Inflammatory macrophage treated with lipopolysaccharide for 1 hour (primary cell): ENCODE results near the gene CACNA2D4.

Experiments used
- DNase-seq, 2 donors: peaks; one replicate each; pipeline ENCODE4 v3.0.0-alpha.2; 2020 to 2022

The CACNA2D4 gene

GRCh38 chr12:1797991-1798640 lies 120.3 kb downstream of the CACNA2D4 start:
- no peak for DNase-seq

GRCh38 chr12:1797011-1797901 lies 121.2 kb downstream of the CACNA2D4 start:
- DNase-seq = peak; percentile 52 to 56

GRCh38 chr12:1796515-1797010 lies 121.9 kb downstream of the CACNA2D4 start:
- peak; percentile 36 to 40 for DNase-seq

- DNase-seq = peak; percentile 86 to 92
Observed at GRCh38 chr12:1795785-1796514, 122.5 kb downstream of the CACNA2D4 start.

- no peak for DNase-seq
Observed at GRCh38 chr12:1795221-1795784, 123.1 kb downstream of the CACNA2D4 start.

DNA sequence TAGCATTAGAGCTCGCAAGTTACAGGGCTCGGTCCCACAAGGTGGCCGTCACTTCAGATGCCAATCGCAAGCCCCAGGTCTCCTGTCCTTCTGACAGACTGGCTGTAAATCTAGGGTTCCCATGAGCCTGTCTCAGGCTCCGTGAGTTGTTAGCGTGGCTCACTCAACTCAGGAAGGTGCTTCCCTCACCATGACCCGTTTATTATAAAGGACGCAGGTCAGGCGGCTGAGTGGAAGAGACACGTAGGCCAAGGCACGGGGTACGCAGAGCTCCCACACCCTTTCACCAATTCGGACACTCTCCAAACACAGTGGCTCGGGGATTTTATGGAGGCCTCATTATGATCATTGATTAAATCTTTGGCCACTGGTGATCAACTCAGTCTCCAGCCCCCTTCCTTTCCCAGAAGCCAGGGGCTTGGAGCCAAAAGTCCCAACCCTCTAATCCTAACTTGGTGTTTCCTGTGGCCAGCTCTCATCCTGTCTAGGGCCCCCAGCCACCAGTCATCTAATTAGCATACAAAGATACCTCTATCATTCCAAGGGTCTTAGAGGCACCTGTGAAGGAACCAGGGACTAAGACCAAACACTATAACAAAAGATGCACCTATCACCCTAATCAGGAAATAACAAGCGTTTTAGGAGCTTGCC lies 123.9 kb downstream of the CACNA2D4 start:
- no peak for DNase-seq

DNA sequence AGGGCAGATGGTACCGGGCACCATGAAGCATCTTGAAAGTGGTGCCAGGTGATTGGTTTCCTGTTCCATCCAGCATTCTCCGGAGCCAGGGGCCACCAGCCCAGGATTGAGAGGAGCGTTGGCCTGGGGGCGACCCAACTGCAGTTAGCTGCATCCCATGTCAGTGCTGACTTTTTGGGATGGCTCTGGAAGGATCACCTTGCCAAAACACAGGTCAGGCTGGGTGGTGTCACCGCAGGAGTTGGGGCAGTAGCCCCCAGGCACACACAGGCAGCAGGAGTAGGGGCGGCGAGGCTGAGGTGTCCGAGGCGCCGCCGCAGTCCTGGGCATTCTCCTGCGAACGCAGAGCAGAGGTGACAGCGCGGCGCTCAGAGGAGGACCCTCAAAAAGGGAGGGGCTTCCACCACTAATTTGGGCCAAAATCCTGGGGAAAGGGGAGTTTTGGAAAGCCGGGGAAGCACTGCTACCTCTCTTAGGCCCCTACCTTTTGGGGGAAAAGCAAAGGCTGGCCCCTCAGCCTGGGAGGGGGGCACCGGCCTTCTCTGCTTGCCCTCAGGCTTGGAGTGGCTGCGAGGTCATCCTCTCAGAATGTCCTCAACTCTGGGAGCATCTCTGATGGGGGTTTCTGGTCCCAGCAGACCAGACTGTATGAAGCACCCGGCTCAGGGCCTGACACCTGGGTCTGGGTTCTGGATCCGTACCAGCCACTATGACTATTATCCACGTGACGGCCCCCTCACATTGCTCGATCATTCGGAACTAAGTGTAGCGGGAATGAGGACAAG lies 124.8 kb downstream of the CACNA2D4 start:
- no peak for DNase-seq

- no peak for DNase-seq
Observed at GRCh38 chr12:1792406-1792805, 126.0 kb downstream of the CACNA2D4 start.

DNA sequence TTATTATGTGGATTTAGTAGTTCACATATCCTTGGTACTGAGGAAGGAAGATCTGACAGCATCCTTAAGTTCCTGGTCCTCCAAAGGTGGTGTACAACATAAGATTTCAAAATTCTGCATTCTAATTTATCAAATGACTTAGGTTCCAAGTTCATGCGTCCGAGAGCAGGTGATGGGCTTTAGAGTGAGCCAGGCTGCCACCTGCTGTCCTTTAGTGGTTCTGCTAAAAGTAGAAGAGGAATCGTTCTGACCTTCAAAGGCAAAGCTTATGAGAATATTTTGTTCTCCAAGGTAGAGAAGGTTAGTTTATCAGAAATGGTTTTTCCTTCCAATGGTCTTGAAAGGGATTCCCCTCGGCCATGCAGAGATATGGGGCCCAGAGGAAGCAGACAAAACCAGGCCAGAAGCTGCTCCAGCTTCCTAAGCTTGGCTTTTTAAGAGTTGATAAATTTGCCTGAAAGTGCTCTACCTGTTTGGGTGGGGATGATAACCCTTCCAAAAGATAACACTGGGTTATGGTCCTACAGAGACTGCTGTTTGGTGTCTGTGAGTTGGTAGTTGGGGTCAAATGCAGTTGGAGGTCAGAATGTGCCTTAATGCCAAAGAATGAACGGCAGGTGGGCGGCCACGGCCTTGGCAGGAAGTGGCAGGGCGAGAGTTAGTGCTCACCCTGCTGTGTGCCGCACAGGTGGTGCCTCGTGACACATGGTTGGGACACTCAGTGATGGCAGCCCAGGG lies 127.2 kb downstream of the CACNA2D4 start:
- DNase-seq = peak in 1 of 2 donors; percentile 69

DNA sequence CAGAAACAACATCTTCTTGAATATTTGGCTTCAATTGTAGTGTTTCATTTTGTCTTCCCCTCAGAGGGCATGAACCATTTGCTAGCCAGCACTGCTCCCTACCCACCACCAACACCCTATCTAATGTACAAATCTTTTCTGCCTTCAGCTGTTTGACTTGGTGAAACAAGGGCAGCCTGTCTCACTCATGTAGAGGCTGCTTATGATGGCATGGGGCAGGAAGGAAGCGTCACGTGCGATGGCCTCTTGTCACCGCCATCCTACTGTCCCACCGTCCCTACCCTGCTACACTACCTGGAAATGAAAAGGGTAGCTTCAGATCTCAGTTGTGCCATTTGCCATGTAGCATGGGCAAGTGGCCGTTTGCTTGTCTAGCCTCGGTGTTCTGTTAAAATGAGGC lies 128.0 kb downstream of the CACNA2D4 start:
- DNase-seq = no peak

- no peak for DNase-seq
Observed at GRCh38 chr12:1787714-1788113, 130.7 kb downstream of the CACNA2D4 start.

- DNase-seq = no peak
Observed at GRCh38 chr12:1782215-1782614, 136.2 kb downstream of the CACNA2D4 start.

DNA sequence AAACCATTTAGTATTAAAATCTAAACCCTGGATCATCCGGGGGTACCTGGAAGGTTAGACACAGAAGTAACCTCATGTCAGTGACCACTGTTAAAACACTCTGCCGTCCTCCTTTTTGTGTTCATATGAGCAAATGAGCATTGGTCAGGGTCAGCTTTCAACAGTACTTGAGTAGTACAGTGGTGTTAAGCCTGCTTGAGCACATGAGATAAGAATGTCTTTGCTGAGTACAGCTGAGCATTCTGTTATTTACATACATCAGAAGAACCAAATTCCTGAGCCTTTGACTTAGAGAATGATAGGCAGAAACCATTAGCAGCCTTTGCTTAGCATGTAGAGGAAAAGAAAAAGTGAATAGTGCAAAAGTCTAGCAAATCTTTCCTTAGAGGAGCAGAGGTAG lies 136.7 kb downstream of the CACNA2D4 start:
- no peak for DNase-seq

DNA sequence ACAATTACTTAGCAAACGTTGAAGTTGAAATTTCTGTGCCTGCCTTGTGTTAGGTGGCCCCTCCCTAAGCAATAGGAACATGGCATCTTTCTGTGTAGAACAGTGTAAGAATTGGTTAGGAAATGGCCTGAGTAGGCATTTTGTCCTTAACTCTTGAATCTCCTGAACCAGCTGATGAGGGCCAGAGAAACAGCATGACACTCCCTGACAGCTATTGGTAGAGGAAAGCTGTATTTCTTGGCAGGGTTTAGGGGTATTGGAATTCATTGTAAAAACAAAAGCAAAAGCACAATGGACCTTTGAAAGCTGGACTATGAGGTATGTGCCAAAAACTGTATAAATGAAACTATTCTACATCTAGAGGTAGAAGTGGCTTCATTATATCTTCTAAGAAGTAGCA lies 138.7 kb downstream of the CACNA2D4 start:
- no peak for DNase-seq

- DNase-seq = peak in 1 of 2 donors; percentile 23
Observed at GRCh38 chr12:1778911-1779310, 139.5 kb downstream of the CACNA2D4 start.

DNA sequence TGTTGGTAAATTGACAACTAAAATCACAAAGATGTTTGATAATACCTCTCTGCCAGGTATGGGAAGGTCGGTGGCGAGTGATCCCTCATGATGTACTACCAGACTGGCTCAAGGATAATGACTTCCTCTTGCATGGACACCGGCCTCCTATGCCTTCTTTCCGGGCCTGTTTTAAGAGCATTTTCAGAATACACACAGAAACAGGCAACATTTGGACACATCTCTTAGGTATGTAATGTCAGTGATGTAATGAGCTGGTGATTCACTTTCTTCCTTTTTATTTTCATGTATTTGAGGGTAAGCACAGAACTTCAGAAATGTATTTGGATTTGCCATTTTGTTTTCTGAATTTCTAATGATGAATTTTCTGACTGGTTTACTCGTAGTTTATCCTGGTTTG lies 140.7 kb downstream of the CACNA2D4 start:
- no peak for DNase-seq

DNA sequence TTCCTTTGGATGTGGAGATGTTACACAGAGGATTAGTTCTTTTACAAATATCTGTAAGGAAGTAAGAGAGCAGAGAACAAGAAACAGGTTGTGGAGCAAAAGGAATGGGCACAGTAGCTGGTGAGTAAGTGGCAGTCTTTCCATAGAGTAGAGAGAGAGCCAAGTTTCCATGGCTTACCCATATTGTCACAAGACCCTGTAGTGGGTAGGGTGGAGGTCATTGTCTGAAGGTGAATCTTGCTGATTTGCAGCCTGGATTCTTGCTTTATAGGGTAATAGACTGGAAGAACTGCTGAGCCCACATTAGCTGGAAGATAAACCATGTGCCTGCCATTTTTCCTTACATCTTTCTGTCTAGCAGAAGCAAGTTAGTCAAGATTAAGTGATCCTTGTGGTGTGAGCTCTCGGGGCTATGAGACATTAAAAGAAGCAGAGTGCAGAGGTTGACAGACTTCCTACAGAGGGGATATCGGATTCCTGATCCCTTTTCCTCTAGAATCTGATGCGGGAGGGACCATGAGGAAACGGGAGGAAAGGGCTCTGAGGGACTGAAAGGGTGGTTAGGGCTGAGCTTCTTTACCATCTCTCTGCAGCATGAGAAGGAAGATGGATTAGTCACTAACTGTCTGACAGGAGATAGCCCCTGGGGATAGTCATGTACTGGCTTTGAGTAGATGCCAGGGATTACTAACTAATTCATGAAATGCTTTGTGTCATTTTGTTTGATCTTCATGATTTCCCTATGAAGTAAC lies 142.1 kb downstream of the CACNA2D4 start:
- no peak for DNase-seq

- no peak for DNase-seq
Observed at GRCh38 chr12:1773937-1774655, 144.4 kb downstream of the CACNA2D4 start.

- DNase-seq = no peak
Observed at GRCh38 chr12:1769809-1770494, 148.5 kb downstream of the CACNA2D4 start.
